HG02763 (cell line): Measurements from ENCODE around the gene GABBR2.
"Not testable (repeated sequence)": the region's sequence is repeated elsewhere in the genome, so short reads cannot be mapped to it uniquely, and the experiment has no call there.

ENCODE experiments used
- ATAC-seq: cut with Tn5 transposase; IDR thresholded peaks from one replicate; pipeline ENCODE4 v1.9.1; 2021; ENCODE audit warnings: mild to moderate bottlenecking, moderate library complexity; ENCODE audit not compliant: unreplicated experiment

Gene GABBR2

DNA sequence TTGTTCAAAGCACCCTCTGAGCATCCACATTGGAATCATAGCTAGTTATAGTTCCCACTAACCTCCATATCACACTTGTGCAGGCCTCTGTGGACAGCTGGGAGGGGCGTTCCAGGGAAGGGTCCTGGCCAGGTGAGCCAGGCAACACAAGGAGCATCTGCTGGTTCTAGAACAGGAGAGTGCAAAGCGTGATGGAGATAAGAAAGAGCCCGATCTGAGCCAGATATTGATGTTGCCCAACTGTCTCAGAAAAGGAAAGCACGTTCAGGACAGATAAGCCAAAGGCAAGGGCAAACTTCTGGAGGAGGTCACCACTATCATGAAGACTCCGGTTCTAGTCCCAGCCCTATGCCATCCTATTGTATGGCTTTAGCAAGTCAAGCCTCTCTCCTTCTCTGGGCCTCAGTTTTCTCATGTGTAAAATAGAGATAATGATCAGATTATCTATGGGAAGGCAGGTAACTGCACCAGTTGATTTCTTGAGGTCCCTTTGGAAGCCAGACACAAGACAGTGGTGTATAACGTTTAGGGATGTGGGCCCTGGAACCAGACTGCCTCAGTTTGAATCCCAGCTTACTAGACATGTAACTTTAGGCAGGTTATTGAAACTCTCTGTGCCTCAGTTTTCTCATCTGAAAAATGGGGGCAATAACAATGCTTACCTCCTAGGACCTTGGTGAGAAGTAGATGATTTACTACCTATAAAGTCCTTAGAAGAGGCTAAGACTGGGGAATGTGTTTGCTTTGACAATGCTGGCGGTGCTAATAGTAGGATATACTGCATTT lies 19.8 kb downstream of the GABBR2 start:
- no peak for ATAC-seq

GRCh38 chr9:98687911-98688310 lies 20.8 kb downstream of the GABBR2 start:
- no peak for ATAC-seq

- no peak for ATAC-seq
Measured at GRCh38 chr9:98686961-98687855, 21.5 kb downstream of the GABBR2 start.

DNA sequence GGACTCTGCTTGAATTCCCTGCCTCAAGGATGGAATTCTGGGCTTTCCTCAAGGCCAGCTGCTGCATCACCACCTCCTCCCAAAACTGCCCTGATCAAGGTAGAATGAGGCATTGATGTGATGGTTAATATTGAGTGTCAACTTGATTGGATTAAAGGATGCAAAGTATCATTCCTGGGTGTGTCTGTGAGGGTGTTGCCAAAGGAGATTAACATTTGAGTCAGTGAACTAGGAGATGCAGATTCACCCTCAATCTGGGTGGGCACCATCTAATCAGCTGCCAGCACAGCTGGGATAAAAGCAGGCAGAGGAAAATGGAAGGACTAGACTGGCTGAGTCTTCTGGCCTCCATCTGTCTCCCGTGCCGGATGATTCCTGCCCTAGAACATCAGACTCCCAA lies 23.9 kb downstream of the GABBR2 start:
- not testable (repeated sequence) for ATAC-seq

DNA sequence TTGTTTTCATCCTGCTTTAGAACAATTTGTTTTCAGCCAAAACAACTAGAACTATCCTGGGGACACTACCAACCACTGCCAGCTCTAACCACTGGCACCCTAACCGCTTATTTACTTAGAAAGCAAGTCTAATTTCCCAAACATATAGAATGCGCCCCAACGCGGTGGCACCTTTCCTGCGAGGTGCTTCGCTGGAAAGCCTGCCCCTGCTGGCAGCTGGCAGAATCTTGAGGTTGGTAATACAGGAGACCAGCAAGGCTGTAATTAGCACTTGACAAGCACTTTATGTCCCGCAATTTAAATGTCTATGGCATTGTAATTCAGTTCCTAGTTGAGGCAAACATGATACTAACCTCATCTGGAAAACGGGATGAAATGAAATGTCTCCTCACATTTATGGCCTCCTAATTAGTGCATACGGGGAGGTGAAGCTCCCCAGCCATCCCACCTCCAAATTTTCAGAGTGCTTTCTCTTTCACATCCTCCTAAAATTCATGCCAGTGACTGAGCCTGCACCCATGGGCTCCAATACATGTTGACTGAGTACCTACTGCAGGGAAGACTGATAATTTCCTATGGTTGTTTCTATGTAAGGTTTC lies 30.4 kb downstream of the GABBR2 start:
- no peak for ATAC-seq

GRCh38 chr9:98673681-98674080 lies 35.1 kb downstream of the GABBR2 start:
- no peak for ATAC-seq

- ATAC-seq, result no peak
Measured at GRCh38 chr9:98667005-98667640, 41.6 kb downstream of the GABBR2 start.

DNA sequence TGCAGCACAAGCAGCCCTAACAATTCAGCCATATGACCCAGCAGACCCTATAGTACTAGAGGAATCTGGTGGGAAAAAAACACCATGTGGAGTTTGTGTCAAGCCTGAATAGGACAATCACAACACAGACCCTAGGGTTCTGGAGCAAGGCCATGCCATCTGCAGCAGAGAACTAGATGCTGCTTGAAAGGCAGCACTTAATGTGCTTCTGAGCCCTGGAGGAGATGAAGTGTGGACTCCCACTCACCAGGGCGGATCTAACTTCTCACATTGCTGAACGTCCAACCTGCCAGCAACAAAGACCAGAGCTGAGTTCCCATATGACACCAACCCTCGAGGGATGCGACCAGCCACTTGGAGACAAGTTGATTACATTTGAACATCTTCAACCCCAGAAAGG lies 43.2 kb downstream of the GABBR2 start:
- ATAC-seq, result no peak

DNA sequence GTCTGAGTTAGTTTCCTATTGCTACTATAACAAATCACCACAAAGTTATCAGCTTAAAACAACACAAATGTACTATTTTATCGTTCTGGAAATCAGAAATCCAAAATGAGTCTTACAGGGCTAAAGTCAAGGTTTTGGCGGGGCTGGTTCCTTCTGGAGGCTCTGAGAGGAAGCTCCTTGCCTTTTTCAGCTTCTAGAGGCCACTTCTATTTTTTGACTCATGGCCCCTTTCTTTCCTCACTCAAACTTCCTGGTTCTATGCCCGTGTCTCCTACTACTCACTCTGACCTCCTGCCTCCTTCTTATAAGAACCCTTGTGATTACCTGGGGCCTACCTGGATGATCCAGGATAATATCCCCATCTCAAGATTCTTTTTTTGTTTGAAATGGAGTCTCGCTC lies 48.2 kb downstream of the GABBR2 start:
- no peak for ATAC-seq

- ATAC-seq, result no peak
Measured at GRCh38 chr9:98658951-98659351, 49.8 kb downstream of the GABBR2 start.

GRCh38 chr9:98657897-98658296 lies 50.8 kb downstream of the GABBR2 start:
- ATAC-seq, result no peak

DNA sequence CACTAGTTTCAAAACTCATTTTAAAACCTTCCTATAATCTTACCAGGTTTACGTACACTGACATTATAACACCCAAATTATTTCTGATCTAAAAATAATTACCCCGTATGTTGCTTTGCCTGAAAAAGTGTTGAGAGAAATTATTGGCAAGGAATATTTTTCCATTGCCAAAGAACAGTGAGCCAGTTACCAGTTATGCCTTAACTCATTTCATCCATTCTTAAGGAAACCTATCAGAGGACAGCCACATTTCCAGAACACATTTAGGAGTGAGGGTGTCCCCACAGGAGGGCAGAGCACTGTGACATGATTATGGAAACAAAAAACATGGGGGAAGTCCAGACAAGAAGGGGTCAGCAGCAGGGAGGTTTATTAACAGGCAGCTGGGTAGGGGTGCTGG lies 52.2 kb downstream of the GABBR2 start:
- no peak for ATAC-seq

GRCh38 chr9:98655428-98655827 lies 53.3 kb downstream of the GABBR2 start:
- not testable (repeated sequence) for ATAC-seq

- no peak for ATAC-seq
Measured at GRCh38 chr9:98654247-98654646, 54.5 kb downstream of the GABBR2 start.

- ATAC-seq, result no peak
Measured at GRCh38 chr9:98652741-98653140, 56.0 kb downstream of the GABBR2 start.

GRCh38 chr9:98652302-98652701 lies 56.4 kb downstream of the GABBR2 start:
- no peak for ATAC-seq

DNA sequence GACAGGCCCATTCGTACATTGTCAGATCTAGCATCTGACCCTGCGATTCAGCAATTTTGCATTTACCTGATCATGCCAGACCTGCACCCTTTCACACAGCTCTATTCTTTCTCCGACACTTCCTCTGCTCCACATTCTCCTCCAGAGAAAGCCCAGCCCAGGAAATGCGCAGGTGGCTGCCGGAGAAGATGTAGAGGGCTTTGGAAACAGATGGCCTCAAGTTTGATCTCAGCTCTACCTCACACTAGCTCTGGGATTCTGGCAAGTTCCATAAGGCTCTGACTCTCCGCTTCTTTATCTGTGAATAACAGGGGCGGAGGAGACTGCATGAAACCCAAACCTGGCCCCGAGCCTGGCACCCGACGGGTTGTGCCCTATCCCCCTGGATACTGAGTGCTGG lies 61.5 kb downstream of the GABBR2 start:
- ATAC-seq, result no peak

GRCh38 chr9:98644011-98644410 lies 64.7 kb downstream of the GABBR2 start:
- ATAC-seq, result no peak

DNA sequence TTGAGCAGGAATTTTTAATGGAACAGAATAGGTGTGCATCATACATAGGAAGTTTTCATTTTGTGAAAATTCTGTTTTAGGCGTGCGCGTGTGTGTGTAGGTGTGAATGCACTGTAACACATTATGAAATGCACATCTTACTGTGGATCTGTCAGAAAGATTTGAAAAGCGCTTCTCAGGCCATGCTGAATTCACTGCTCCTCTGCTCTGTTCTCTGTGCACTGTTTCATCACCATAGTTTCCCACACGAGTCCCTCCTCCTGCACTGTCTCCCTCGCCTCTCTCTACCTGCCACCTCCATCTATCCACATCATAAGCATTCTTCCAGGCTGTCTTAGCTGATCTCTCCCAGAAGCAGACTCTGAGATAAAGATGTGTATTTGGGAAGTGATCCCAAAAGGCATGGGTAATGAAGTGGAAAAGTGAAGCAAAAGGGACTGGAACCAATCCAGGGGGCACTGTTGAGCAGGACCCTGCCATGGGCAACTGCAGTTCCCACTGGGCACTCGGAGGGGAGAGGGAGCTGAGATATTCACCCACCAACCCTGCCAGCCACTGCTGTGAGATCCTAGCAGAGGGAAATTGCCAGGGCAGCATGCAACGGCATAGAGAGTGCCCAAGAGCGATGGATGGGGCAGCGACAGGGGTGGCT lies 65.9 kb downstream of the GABBR2 start:
- no peak for ATAC-seq

GRCh38 chr9:98641695-98642094 lies 67.0 kb downstream of the GABBR2 start:
- ATAC-seq, result no peak

GRCh38 chr9:98640394-98640793 lies 68.3 kb downstream of the GABBR2 start:
- no peak for ATAC-seq
